Tibial nerve (tissue), 4 donors: Measurements from ENCODE around the gene DHX36.

Source experiments
- CTCF ChIP-seq, 5 experiments: fragments of 200-600 bp in 3 of 5; fragments of 450-650 bp in 2 of 5; sonication (generic) in 3 of 5; IDR thresholded peaks; one replicate each; pipeline ENCODE4 v1.5.1; 2016 to 2019; ENCODE audit warnings: antibody characterized with exemption in 5 of 5, mild to moderate bottlenecking in 3 of 5, moderate library complexity in 2 of 5
- EP300 ChIP-seq, 2 donors: sonication (generic); formaldehyde crosslinking; IDR thresholded peaks; one replicate each; pipeline ENCODE4 v1.6.1; 2017; ENCODE audit warnings: antibody characterized with exemption in 2 of 2, mild to moderate bottlenecking in 1 of 2
- POLR2A ChIP-seq, 2 donors: fragments of 450-650 bp; IDR thresholded peaks; one replicate each; pipeline ENCODE4 v1.6.1; 2017; ENCODE audit warnings: antibody characterized with exemption in 2 of 2, mild to moderate bottlenecking in 2 of 2, moderate library complexity in 2 of 2

GRCh38 chr3:154290187-154290586, 34.1 kb downstream of the DHX36 start:
- TF ChIP-seq POLR2A (IDR thresholded peaks at IDR 0.05) (no peak), CTCF (IDR thresholded peaks at IDR 0.05) (no peak), EP300 (IDR thresholded peaks at IDR 0.05) (no peak)
